SK-N-SH treated with all-trans-retinoic acid at 6 μM for 48 hours (cell line): ENCODE measurements around the gene CDC42BPB.

Experiments
- ARNTL ChIP-seq: fragments of 450-650 bp; formaldehyde crosslinking; IDR thresholded peaks from 2 replicates; pipeline ENCODE4 v1.5.0; 2020; ENCODE audit warnings: low read depth, mild to moderate bottlenecking, moderate library complexity, borderline replicate concordance
- BACH2 ChIP-seq: fragments of 250-450 bp; sonication (Bioruptor Pico); IDR thresholded peaks from 2 replicates; pipeline ENCODE4 v1.9.0; 2021; ENCODE audit warnings: mild to moderate bottlenecking, borderline replicate concordance
- CSDC2 ChIP-seq: fragments of 250-450 bp; sonication (Bioruptor Pico); IDR thresholded peaks from 2 replicates; pipeline ENCODE4 v1.5.0; 2020; ENCODE audit warnings: mild to moderate bottlenecking, moderate library complexity
- ESRRG ChIP-seq: fragments of 250-450 bp; sonication (Bioruptor Pico); IDR thresholded peaks from 2 replicates; pipeline ENCODE4 v1.6.1; 2021; ENCODE audit warnings: mild to moderate bottlenecking
- OSR1 ChIP-seq: fragments of 250-450 bp; sonication (Bioruptor Pico); IDR thresholded peaks from 2 replicates; pipeline ENCODE4 v1.8.0; 2022; ENCODE audit warnings: moderate library complexity, mild to moderate bottlenecking, inconsistent platforms
- ZFP3 ChIP-seq: fragments of 250-450 bp; sonication (Bioruptor Pico); IDR thresholded peaks from 2 replicates; pipeline ENCODE4 v1.5.0; 2020; ENCODE audit warnings: mild to moderate bottlenecking, moderate library complexity
- ZFP30 ChIP-seq: fragments of 450-650 bp; formaldehyde crosslinking; IDR thresholded peaks from 2 replicates; pipeline ENCODE4 v1.5.0; 2022; ENCODE audit warnings: mild to moderate bottlenecking, moderate library complexity
- ZNF565 ChIP-seq: fragments of 450-650 bp; formaldehyde crosslinking; conservative IDR thresholded peaks from 2 replicates; pipeline ENCODE4 v1.5.0; 2020; ENCODE audit warnings: low read depth, mild to moderate bottlenecking, moderate library complexity
- ZNF8 ChIP-seq: fragments of 450-650 bp; formaldehyde crosslinking; IDR thresholded peaks from 2 replicates; pipeline ENCODE4 v1.5.0; 2020; ENCODE audit warnings: mild to moderate bottlenecking, moderate library complexity
- TF ChIP-seq, protein P1 (sequence below): fragments of 250-450 bp; sonication (Bioruptor Pico); IDR thresholded peaks from 2 replicates; pipeline ENCODE4 v1.8.0; 2020; ENCODE audit warnings: mild to moderate bottlenecking, moderate library complexity, borderline replicate concordance
- TF ChIP-seq, protein P2 (sequence below): fragments of 250-450 bp; sonication (Bioruptor Pico); IDR thresholded peaks from 2 replicates; pipeline ENCODE4 v1.5.1; 2020; ENCODE audit warnings: low read depth, mild to moderate bottlenecking, moderate library complexity
- TF ChIP-seq, protein P3 (sequence below): fragments of 250-450 bp; sonication (Bioruptor Pico); IDR thresholded peaks from 2 replicates; pipeline ENCODE4 v1.5.1; 2021; ENCODE audit warnings: mild to moderate bottlenecking, moderate library complexity

DNA sequence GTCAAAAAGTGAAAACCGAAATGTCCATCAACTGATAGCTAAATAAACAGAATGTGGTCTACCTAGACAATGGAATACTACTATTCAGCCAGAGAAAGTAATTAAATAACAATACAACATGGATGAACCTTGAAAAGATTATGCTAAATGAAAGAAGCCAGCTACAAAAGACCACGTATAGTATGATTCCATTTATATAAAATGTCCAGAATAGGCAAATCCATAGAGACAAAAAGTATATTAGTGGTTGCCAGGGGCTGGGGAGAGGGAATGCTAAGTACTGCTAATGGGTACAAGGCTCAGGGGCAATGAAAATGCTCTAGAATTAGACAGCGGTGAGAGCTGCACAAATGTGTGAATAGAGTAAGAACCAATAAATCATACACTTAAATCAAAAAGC, 29.9 kb downstream of the CDC42BPB start:
- TF ChIP-seq ESRRG (CRISPR knock-in tag): no peak
- no peak for TF ChIP-seq CSDC2
- no peak for TF ChIP-seq ZFP30 (CRISPR knock-in tag)
- TF ChIP-seq, protein P1, sequence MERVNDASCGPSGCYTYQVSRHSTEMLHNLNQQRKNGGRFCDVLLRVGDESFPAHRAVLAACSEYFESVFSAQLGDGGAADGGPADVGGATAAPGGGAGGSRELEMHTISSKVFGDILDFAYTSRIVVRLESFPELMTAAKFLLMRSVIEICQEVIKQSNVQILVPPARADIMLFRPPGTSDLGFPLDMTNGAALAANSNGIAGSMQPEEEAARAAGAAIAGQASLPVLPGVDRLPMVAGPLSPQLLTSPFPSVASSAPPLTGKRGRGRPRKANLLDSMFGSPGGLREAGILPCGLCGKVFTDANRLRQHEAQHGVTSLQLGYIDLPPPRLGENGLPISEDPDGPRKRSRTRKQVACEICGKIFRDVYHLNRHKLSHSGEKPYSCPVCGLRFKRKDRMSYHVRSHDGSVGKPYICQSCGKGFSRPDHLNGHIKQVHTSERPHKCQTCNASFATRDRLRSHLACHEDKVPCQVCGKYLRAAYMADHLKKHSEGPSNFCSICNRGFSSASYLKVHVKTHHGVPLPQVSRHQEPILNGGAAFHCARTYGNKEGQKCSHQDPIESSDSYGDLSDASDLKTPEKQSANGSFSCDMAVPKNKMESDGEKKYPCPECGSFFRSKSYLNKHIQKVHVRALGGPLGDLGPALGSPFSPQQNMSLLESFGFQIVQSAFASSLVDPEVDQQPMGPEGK (CRISPR knock-in tag): no peak
- no peak for TF ChIP-seq ZFP3 (CRISPR knock-in tag)
- TF ChIP-seq ARNTL (CRISPR knock-in tag): no peak
- TF ChIP-seq OSR1 (CRISPR knock-in tag): no peak
- TF ChIP-seq, protein P2, sequence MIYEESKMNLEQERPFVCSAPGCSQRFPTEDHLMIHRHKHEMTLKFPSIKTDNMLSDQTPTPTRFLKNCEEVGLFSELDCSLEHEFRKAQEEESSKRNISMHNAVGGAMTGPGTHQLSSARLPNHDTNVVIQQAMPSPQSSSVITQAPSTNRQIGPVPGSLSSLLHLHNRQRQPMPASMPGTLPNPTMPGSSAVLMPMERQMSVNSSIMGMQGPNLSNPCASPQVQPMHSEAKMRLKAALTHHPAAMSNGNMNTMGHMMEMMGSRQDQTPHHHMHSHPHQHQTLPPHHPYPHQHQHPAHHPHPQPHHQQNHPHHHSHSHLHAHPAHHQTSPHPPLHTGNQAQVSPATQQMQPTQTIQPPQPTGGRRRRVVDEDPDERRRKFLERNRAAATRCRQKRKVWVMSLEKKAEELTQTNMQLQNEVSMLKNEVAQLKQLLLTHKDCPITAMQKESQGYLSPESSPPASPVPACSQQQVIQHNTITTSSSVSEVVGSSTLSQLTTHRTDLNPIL (CRISPR knock-in tag): no peak
- TF ChIP-seq, protein P3, sequence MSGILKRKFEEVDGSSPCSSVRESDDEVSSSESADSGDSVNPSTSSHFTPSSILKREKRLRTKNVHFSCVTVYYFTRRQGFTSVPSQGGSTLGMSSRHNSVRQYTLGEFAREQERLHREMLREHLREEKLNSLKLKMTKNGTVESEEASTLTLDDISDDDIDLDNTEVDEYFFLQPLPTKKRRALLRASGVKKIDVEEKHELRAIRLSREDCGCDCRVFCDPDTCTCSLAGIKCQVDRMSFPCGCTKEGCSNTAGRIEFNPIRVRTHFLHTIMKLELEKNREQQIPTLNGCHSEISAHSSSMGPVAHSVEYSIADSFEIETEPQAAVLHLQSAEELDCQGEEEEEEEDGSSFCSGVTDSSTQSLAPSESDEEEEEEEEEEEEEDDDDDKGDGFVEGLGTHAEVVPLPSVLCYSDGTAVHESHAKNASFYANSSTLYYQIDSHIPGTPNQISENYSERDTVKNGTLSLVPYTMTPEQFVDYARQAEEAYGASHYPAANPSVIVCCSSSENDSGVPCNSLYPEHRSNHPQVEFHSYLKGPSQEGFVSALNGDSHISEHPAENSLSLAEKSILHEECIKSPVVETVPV (CRISPR knock-in tag): no peak
- TF ChIP-seq ZNF8 (CRISPR knock-in tag): no peak
- no peak for TF ChIP-seq ZNF565 (CRISPR knock-in tag)
- no peak for TF ChIP-seq BACH2 (CRISPR knock-in tag)
